Measurements from ENCODE around the gene IFNG. TPM values are rescaled to one million over a fixed set of nuclear protein-coding genes. Genes with fewer than 3 reads are reported as not detected.
"Not testable (repeated sequence)": the region's sequence is repeated elsewhere in the genome, so short reads cannot be mapped to it uniquely, and the experiment has no call there.

IFNG gene
- total RNA-seq, result under 1 TPM; 0.57 to 0.91 TPM

GRCh38 chr12:68159681-68160304, at the start of gene IFNG:
Gene IFNG, minus strand, starts transcription at chr12:68159740. Its CDS starts 125 bp downstream, at chr12:68159615.
- Mint-ChIP-seq H3K36me3 (no peaks in the 10 kb centered on the region), H3K27ac (no peak within 1 kb of the TSS), H3K27me3 (no peaks in the 10 kb centered on the region), H3K4me1 (peaks cover 38% of the 10 kb centered on the region), H3K9me3 (no peaks in the 10 kb centered on the region), H3K4me3 (peak within 1 kb of the TSS; percentile 28)
- POLR2A ChIA-PET, result interaction anchor here (1.8 to 2.1 kb wide), 2 partner anchors 39 to 119 kb away, joined by 5 to 6 read pairs; no protein-coding TSS in a partner anchor
- no peak for ATAC-seq (ENCODE audit: low read depth)
- DNase-seq, result no peak

GRCh38 chr12:68209048-68209728, 49.6 kb upstream of the IFNG start:
- H3K27me3 Mint-ChIP-seq, POLR2A ChIA-PET: not testable (repeated sequence)

GRCh38 chr12:68207276-68207675, 47.7 kb upstream of the IFNG start:
- Mint-ChIP-seq H3K27me3 (peaks cover 4% of the 10 kb centered on the region), H3K9me3 (peaks cover 4% of the 10 kb centered on the region), H3K27ac (no peak overlapping the region), H3K4me3 (no peak overlapping the region), H3K36me3 (peaks cover 10% of the 10 kb centered on the region), H3K4me1 (peaks cover 25% of the 10 kb centered on the region)
- POLR2A ChIA-PET, result interaction anchor here (0.6 kb wide), 1 partner anchor 100 kb away, joined by 4 read pairs; no protein-coding TSS in a partner anchor
- DNase-seq, result no peak
- no peak for ATAC-seq (ENCODE audit: low read depth)

More at GRCh38 chr12:68209048-68209728, 49.6 kb upstream of the IFNG start:
- H3K9me3 Mint-ChIP-seq; H3K4me3 Mint-ChIP-seq; H3K27ac Mint-ChIP-seq; ATAC-seq (ENCODE audit: low read depth); H3K4me1 Mint-ChIP-seq; DNase-seq: not testable (repeated sequence)
- peaks cover 15% of the 10 kb centered on the region for H3K36me3 Mint-ChIP-seq

GRCh38 chr12:68206446-68206845, 46.9 kb upstream of the IFNG start:
- ATAC-seq (ENCODE audit: low read depth) (no peak), DNase-seq (no peak)
- H3K4me1 Mint-ChIP-seq, result peaks cover 23% of the 10 kb centered on the region
- H3K27ac Mint-ChIP-seq, result no peak overlapping the region
- POLR2A ChIA-PET, result interaction anchor here (0.6 kb wide), 1 partner anchor 99 kb away, joined by 4 read pairs; no protein-coding TSS in a partner anchor
- peaks cover 2% of the 10 kb centered on the region for H3K9me3 Mint-ChIP-seq
- H3K36me3 Mint-ChIP-seq, result peaks cover 2% of the 10 kb centered on the region
- H3K27me3 Mint-ChIP-seq, result peaks cover 4% of the 10 kb centered on the region
- no peak overlapping the region for H3K4me3 Mint-ChIP-seq

GRCh38 chr12:68203460-68203875, 43.9 kb upstream of the IFNG start:
- POLR2A ChIA-PET, result no interaction called here
- DNase-seq, result no peak
- ATAC-seq (ENCODE audit: low read depth), result peak; percentile 62
- no peak overlapping the region for H3K27ac Mint-ChIP-seq
- H3K9me3 Mint-ChIP-seq, result no peaks in the 10 kb centered on the region
- no peaks in the 10 kb centered on the region for H3K36me3 Mint-ChIP-seq
- peaks cover 4% of the 10 kb centered on the region for H3K27me3 Mint-ChIP-seq
- H3K4me3 Mint-ChIP-seq, result no peak overlapping the region
- H3K4me1 Mint-ChIP-seq, result peaks cover 36% of the 10 kb centered on the region

GRCh38 chr12:68200854-68201253, 41.3 kb upstream of the IFNG start:
- Mint-ChIP-seq H3K27me3 (peaks cover 4% of the 10 kb centered on the region), H3K4me1 (peaks cover 38% of the 10 kb centered on the region), H3K27ac (no peak overlapping the region), H3K9me3 (no peaks in the 10 kb centered on the region), H3K4me3 (peak overlapping the region; percentile 9), H3K36me3 (no peaks in the 10 kb centered on the region)
- DNase-seq (no peak), ATAC-seq (ENCODE audit: low read depth) (peak; percentile 51)
- POLR2A ChIA-PET, result no interaction called here

- no peak for ATAC-seq (ENCODE audit: low read depth)
- no peak for DNase-seq
- H3K4me3 Mint-ChIP-seq, result no peak overlapping the region
- H3K27me3 Mint-ChIP-seq, result peaks cover under 1% of the 10 kb centered on the region
- peaks cover 4% of the 10 kb centered on the region for H3K9me3 Mint-ChIP-seq
- H3K36me3 Mint-ChIP-seq, result no peaks in the 10 kb centered on the region
- H3K27ac Mint-ChIP-seq, result peak overlapping the region; percentile 65
- peaks cover 36% of the 10 kb centered on the region for H3K4me1 Mint-ChIP-seq
- POLR2A ChIA-PET, result no interaction called here
These were observed 39.6 kb upstream of the IFNG start for GRCh38 chr12:68199127-68199526.

- peaks cover 34% of the 10 kb centered on the region for H3K4me1 Mint-ChIP-seq
- H3K9me3 Mint-ChIP-seq, result peaks cover 4% of the 10 kb centered on the region
- H3K36me3 Mint-ChIP-seq, result no peaks in the 10 kb centered on the region
- H3K4me3 Mint-ChIP-seq, result no peak overlapping the region
- peak overlapping the region; percentile 47 for H3K27ac Mint-ChIP-seq
- ATAC-seq (ENCODE audit: low read depth) (no peak), DNase-seq (no peak)
- POLR2A ChIA-PET, result no interaction called here
- no peaks in the 10 kb centered on the region for H3K27me3 Mint-ChIP-seq
These were observed 39.1 kb upstream of the IFNG start for GRCh38 chr12:68198507-68199086.

- DNase-seq, result no peak
- Mint-ChIP-seq H3K27ac (no peak overlapping the region), H3K9me3 (peaks cover 6% of the 10 kb centered on the region), H3K4me1 (peaks cover 28% of the 10 kb centered on the region), H3K36me3 (peaks cover 5% of the 10 kb centered on the region), H3K27me3 (no peaks in the 10 kb centered on the region), H3K4me3 (peak overlapping the region; percentile 70)
- ATAC-seq (ENCODE audit: low read depth), result no peak
- POLR2A ChIA-PET, result no interaction called here
These were observed 30.8 kb upstream of the IFNG start for GRCh38 chr12:68190301-68190700.

- peaks cover 6% of the 10 kb centered on the region for H3K9me3 Mint-ChIP-seq
- peak overlapping the region; percentile 78 for H3K27ac Mint-ChIP-seq
- POLR2A ChIA-PET, result no interaction called here
- peaks cover 5% of the 10 kb centered on the region for H3K36me3 Mint-ChIP-seq
- peak overlapping the region; percentile 70 for H3K4me3 Mint-ChIP-seq
- no peaks in the 10 kb centered on the region for H3K27me3 Mint-ChIP-seq
- H3K4me1 Mint-ChIP-seq, result peaks cover 28% of the 10 kb centered on the region
- peak; percentile 84 for ATAC-seq (ENCODE audit: low read depth)
- no peak for DNase-seq
These were observed 30.3 kb upstream of the IFNG start for GRCh38 chr12:68189821-68190242.

- H3K4me3 Mint-ChIP-seq, result no peak overlapping the region
- no peaks in the 10 kb centered on the region for H3K27me3 Mint-ChIP-seq
- no peak for ATAC-seq (ENCODE audit: low read depth)
- H3K9me3 Mint-ChIP-seq, result peaks cover 2% of the 10 kb centered on the region
- H3K27ac Mint-ChIP-seq, result no peak overlapping the region
- H3K4me1 Mint-ChIP-seq, result peaks cover 37% of the 10 kb centered on the region
- POLR2A ChIA-PET, result interaction anchor here (0.6 kb wide), 1 partner anchor 61 kb away, joined by 4 read pairs; no protein-coding TSS in a partner anchor
- DNase-seq, result no peak
- no peaks in the 10 kb centered on the region for H3K36me3 Mint-ChIP-seq
These were observed 26.1 kb upstream of the IFNG start for GRCh38 chr12:68185598-68185997.

GRCh38 chr12:68180792-68181744, 21.5 kb upstream of the IFNG start:
- peaks cover 6% of the 10 kb centered on the region for H3K36me3 Mint-ChIP-seq
- no peaks in the 10 kb centered on the region for H3K27me3 Mint-ChIP-seq
- ATAC-seq (ENCODE audit: low read depth) (peak; percentile 97), DNase-seq (peak; percentile 51)
- peak overlapping the region; percentile 81 for H3K27ac Mint-ChIP-seq
- H3K4me3 Mint-ChIP-seq, result peak overlapping the region; percentile 50
- peaks cover 3% of the 10 kb centered on the region for H3K9me3 Mint-ChIP-seq
- POLR2A ChIA-PET, result interaction anchor here (1.0 to 1.2 kb wide), 3 partner anchors 10 to 532 kb away, joined by 3 to 5 read pairs (median 3); partner anchors contain the start of gene DYRK2
- H3K4me1 Mint-ChIP-seq, result peaks cover 51% of the 10 kb centered on the region

Data from activated naive CD8-positive, alpha-beta T cell treated with anti-CD3 and anti-CD28 coated beads, Interleukin-2, amount 10 ng/mL, durations not matched to agents 7 days and 5 days (primary cell).